Uterus (tissue), 2 donors: ENCODE results near the gene RNASE12.

Experiments
- POLR2A ChIP-seq, 2 donors: fragments of 450-650 bp; IDR thresholded peaks; one replicate each; pipeline ENCODE4 v1.6.1; 2016; ENCODE audit warnings: antibody characterized with exemption in 2 of 2, mild to moderate bottlenecking in 1 of 2, moderate library complexity in 1 of 2
- TF ChIP-seq, protein P1 (sequence below), 4 experiments: fragments of 200-600 bp in 2 of 4; fragments of 450-650 bp in 2 of 4; sonication (generic) in 2 of 4; IDR thresholded peaks; one replicate each; pipeline ENCODE4 v1.5.1; 2016 to 2019; ENCODE audit warnings: antibody characterized with exemption in 4 of 4, mild to moderate bottlenecking in 2 of 4, moderate library complexity in 1 of 4

DNA sequence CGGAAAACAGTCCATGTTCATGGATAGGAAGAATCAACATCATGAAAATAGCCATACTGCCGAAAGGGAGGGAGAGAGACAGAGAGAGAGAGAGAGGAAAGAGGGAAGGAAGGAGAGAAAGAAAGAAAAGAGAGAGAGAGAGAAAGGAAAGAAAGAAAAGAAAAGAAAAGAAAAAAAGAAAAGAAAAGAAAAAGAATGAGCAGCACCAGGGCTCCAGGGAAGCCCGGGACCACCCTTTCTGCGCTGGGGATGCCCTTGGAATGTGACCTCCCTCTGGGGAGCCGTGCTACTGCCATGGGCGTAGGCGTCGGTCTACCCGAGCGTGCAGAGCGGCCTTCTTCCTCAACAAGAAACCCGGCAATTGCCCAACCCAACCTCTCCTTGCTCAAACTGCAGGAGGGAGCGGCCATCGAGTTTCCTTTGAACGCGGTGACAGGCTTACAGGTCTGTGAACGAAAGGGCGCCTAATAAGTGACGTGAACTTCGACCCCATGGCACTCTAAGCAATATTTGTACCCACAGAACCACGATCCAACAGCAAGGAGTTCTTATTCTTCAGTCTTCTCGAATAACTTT lies 33.4 kb upstream of the RNASE12 start:
- TF ChIP-seq, protein P1, sequence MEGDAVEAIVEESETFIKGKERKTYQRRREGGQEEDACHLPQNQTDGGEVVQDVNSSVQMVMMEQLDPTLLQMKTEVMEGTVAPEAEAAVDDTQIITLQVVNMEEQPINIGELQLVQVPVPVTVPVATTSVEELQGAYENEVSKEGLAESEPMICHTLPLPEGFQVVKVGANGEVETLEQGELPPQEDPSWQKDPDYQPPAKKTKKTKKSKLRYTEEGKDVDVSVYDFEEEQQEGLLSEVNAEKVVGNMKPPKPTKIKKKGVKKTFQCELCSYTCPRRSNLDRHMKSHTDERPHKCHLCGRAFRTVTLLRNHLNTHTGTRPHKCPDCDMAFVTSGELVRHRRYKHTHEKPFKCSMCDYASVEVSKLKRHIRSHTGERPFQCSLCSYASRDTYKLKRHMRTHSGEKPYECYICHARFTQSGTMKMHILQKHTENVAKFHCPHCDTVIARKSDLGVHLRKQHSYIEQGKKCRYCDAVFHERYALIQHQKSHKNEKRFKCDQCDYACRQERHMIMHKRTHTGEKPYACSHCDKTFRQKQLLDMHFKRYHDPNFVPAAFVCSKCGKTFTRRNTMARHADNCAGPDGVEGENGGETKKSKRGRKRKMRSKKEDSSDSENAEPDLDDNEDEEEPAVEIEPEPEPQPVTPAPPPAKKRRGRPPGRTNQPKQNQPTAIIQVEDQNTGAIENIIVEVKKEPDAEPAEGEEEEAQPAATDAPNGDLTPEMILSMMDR (IDR thresholded peaks at IDR 0.05): no peak
- no peak for TF ChIP-seq POLR2A (IDR thresholded peaks at IDR 0.05)
